Renal cortex interstitium (tissue), 11 donors: Measurements from ENCODE around the gene ZNF541. TPM values are rescaled to one million over a fixed set of nuclear protein-coding genes. Genes with fewer than 3 reads are reported as not detected.

Experiments
- DNase-seq, 11 donors: peaks; one replicate each; pipeline ENCODE4 v3.0.0-alpha.2; 2013; ENCODE audit warnings: low read depth in 9 of 11, low spot score in 4 of 11; ENCODE audit errors: extremely low read depth in 1 of 11
- polyA plus RNA-seq, 3 donors: library from polyadenylated mRNA; unstranded; fragments of 120-200 nt; gene quantifications; one replicate each; pipeline ENCODE4 v1.2.1, GENCODE V29; 2013; ENCODE audit not compliant: insufficient read length in 3 of 3

The ZNF541 gene
- polyA plus RNA-seq, 3 donors, result 0.24 to 0.31 (median 0.27) TPM

GRCh38 chr19:47550129-47550528 lies 22.8 kb downstream of the ZNF541 start:
- DNase-seq, result no peak

- DNase-seq, result no peak
Observed at GRCh38 chr19:47549261-47549862, 23.6 kb downstream of the ZNF541 start.

- no peak for DNase-seq
Observed at GRCh38 chr19:47547199-47547598, 25.7 kb downstream of the ZNF541 start.

GRCh38 chr19:47545061-47545948 lies 27.6 kb downstream of the ZNF541 start:
- DNase-seq, result no peak

- DNase-seq, result no peak
Observed at GRCh38 chr19:47544476-47544875, 28.5 kb downstream of the ZNF541 start.

- no peak for DNase-seq
Observed at GRCh38 chr19:47544075-47544474, 28.9 kb downstream of the ZNF541 start.

- DNase-seq, result no peak
Observed at GRCh38 chr19:47542030-47542475, 30.9 kb downstream of the ZNF541 start.

GRCh38 chr19:47541518-47541917 lies 31.4 kb downstream of the ZNF541 start:
- DNase-seq, result no peak

GRCh38 chr19:47540748-47541147 lies 32.2 kb downstream of the ZNF541 start:
- DNase-seq, result no peak

- no peak for DNase-seq
Observed at GRCh38 chr19:47539747-47540311, 33.1 kb downstream of the ZNF541 start.

GRCh38 chr19:47538812-47539211 lies 34.1 kb downstream of the ZNF541 start:
- DNase-seq, result no peak

GRCh38 chr19:47537493-47537892 lies 35.5 kb downstream of the ZNF541 start:
- DNase-seq, result no peak

- no peak for DNase-seq
Observed at GRCh38 chr19:47534628-47535027, 38.3 kb downstream of the ZNF541 start.

- no peak for DNase-seq
Observed at GRCh38 chr19:47531640-47532387, 41.1 kb downstream of the ZNF541 start.

- DNase-seq, result no peak
Observed at GRCh38 chr19:47529018-47529742, 43.8 kb downstream of the ZNF541 start.

- DNase-seq, result no peak
Observed at GRCh38 chr19:47526798-47527197, 46.1 kb downstream of the ZNF541 start.

- no peak for DNase-seq
Observed at GRCh38 chr19:47523473-47523872, 49.5 kb downstream of the ZNF541 start.
